Eye (tissue), 1 donor: ENCODE measurements around the gene PCDHA4.
"Not testable (repeated sequence)": the region's sequence is repeated elsewhere in the genome, so short reads cannot be mapped to it uniquely, and the experiment has no call there.

Experiments used
- DNase-seq: peaks from one replicate; pipeline ENCODE4 v3.0.0-alpha.2; 2015

Gene PCDHA4

GRCh38 chr5:140806834-140807775 is at the start of gene PCDHA4:
Gene PCDHA4 (plus strand): TSS chr5:140807068.
- DNase-seq: peak; percentile 16

- peak; percentile 1 for DNase-seq
Measured at GRCh38 chr5:140764177-140764973, 42.5 kb upstream of the PCDHA4 start.

- no peak for DNase-seq
Measured at GRCh38 chr5:140767444-140767843, 39.4 kb upstream of the PCDHA4 start.

GRCh38 chr5:140780512-140780911 is 26.4 kb upstream of the PCDHA4 start:
- no peak for DNase-seq

GRCh38 chr5:140785905-140786686 is 20.8 kb upstream of the PCDHA4 start, which contains the start of gene PCDHA1:
Gene PCDHA1 (plus strand): TSS chr5:140786140.
- DNase-seq: no peak

GRCh38 chr5:140787422-140787821 is 19.4 kb upstream of the PCDHA4 start:
- not testable (repeated sequence) for DNase-seq

GRCh38 chr5:140787849-140788504 is 18.9 kb upstream of the PCDHA4 start:
- not testable (repeated sequence) for DNase-seq

- no peak for DNase-seq
Measured at GRCh38 chr5:140791089-140791488, 15.8 kb upstream of the PCDHA4 start.

GRCh38 chr5:140794595-140795258 is 12.1 kb upstream of the PCDHA4 start, which contains the start of gene PCDHA2:
Gene PCDHA2 (plus strand): TSS chr5:140794852.
- no peak for DNase-seq

GRCh38 chr5:140795259-140795641 is 11.6 kb upstream of the PCDHA4 start:
- no peak for DNase-seq

- not testable (repeated sequence) for DNase-seq
Measured at GRCh38 chr5:140796072-140796717, 10.7 kb upstream of the PCDHA4 start.

- DNase-seq: no peak
Measured at GRCh38 chr5:140796718-140797095, 10.2 kb upstream of the PCDHA4 start.

- DNase-seq: peak; percentile 50
Measured at GRCh38 chr5:140800816-140801493, 5.9 kb upstream of the PCDHA4 start, which contains the start of gene PCDHA3. Gene PCDHA3 (plus strand): TSS chr5:140801057.

GRCh38 chr5:140801494-140801841 is 5.4 kb upstream of the PCDHA4 start:
- peak; percentile 2 for DNase-seq

- not testable (repeated sequence) for DNase-seq
Measured at GRCh38 chr5:140802381-140802780, 4.5 kb upstream of the PCDHA4 start.

GRCh38 chr5:140802781-140803271 is 4.0 kb upstream of the PCDHA4 start:
- DNase-seq: no peak

GRCh38 chr5:140808241-140808888 is 1.5 kb downstream of the PCDHA4 start:
- DNase-seq: not testable (repeated sequence)

- DNase-seq: no peak
Measured at GRCh38 chr5:140808889-140809291, 2.0 kb downstream of the PCDHA4 start.
